Amniotic epithelial cell (primary cell): Measurements from ENCODE around the gene CNPY1.
A peak's percentile ranks its signal among the peaks of the same experiment; 100 is the strongest.
"Not testable (repeated sequence)": the region's sequence is repeated elsewhere in the genome, so short reads cannot be mapped to it uniquely, and the experiment has no call there.

ENCODE experiments used
- DNase-seq: peaks from one replicate; pipeline ENCODE4 v3.0.0-alpha.2; 2010; ENCODE audit warnings: low read depth

CNPY1 gene

DNA sequence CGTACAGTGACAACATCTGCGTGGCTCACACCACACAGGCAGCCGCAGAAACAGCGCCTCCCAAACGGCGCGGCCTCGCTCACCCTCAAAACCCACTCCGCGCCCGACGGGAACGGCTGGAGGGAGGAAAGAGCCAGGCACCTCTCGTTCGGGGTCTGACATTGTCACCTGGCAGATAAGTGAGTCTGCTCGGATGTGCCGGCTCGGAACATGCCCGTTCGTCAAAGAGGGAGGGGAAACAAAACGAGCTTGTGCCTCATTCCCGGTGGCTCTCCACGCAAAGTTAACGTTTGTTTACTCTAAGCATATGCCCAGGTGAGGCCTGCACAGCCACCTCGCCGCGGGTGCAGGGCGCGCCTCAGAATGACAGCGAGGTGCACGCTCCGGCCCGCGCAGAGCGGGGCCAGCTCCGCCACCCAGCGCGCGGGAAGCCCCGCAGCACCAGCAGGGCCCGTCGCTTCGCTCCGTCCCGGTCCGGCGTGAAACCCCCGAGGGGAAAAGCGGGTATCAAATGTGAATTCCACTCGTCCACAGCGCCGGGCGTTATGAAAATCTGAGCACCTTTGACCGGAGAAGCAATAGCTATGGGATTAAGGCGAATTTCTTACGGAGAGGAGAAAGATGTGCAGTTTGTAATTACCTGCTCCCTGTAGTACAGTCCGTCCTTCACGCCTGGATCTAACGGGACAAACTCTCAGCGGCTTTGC lies 13.1 kb downstream of the CNPY1 start:
- peak; percentile 0 for DNase-seq

DNA sequence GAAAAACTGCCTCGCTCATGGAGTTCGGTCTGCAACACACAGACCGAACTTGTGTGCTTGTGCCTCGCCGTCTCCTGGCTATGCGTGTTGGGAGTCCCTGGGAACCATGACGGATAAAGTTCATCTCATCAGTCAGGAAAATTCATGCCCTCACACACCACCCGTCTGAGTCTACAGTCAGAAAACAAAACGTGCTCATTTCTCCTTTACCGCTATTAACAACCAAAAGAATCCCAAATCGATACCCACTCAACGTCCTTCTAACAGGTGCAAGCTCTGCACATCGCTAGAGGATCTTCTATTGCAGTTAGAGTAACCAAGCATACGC lies 13.6 kb downstream of the CNPY1 start:
- no peak for DNase-seq

DNA sequence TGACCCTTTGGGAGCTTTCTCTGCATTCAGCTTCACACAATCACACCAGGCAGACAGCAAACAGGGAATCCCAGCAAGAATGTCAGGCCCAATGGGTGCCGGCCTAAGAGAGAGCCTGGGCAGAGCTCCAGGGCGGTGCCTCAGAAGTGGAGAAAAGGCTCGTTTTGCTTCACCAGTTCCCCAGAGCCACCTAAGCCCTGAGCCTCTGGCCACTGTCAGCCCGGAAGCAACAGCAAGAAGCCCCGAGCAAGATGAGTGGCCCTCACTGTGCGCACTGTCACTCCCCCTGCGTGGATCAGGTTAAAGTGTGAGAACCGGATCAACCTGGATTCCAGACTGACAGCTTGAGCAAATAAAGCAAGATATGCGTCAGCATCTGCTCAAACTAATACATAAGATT lies 14.7 kb downstream of the CNPY1 start:
- no peak for DNase-seq

DNA sequence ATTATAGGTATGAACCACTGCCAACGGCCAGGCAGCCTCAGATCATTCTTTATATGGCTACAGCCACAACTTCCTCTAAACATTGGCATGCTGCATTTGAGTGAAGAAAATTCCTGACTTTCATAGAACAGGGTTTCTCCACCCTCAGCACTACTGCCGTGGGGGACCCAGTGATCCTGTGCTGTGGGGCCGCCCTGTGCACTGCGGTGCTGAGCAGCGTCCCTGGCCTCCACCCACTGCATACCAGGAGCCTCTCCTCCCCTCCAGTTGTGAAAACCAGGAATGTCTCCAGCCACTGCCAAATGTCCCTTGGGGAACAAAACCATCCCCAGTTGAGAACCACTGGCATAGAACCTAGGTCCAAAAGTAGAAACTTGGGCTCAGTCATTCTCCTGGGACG lies 15.8 kb downstream of the CNPY1 start:
- DNase-seq: no peak

DNA sequence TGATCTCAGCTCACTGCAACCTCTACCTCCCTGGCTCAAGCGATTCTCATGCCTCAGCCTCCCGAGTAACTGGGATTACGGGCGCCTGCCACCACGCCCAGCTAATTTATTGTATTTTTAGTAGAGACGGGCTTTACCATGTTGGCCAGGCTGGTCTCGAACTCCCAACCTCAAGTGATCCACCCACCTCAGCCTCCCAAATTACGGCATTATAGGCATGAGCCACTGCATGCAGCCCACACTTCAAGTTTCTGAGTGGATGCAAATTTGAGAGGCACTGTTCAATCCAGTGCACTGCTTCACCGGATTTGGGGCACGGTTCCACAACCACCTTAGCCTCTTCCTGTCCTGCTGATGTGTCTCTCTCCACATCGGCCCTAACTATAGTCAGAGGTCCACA lies 16.5 kb downstream of the CNPY1 start:
- DNase-seq: no peak

DNA sequence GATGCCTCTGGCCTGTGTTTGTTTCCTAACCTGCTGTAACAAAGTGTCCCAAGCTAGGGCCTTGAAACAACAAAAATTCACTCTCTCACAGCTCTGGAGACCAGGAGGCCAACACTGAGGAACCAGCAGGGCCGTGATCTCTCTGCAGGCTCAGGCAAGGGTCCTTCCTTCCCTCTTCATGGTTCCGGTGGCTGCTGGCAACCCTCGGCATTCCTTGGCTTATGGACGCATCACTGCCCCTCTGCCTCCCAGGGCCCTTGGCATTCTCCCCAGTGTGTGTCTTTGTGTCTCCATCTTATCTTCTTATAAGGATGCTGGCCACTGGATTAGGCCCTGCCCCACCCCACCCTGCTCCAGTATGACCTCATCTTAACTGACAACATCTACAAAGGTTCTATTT lies 17.0 kb downstream of the CNPY1 start:
- DNase-seq: no peak

DNA sequence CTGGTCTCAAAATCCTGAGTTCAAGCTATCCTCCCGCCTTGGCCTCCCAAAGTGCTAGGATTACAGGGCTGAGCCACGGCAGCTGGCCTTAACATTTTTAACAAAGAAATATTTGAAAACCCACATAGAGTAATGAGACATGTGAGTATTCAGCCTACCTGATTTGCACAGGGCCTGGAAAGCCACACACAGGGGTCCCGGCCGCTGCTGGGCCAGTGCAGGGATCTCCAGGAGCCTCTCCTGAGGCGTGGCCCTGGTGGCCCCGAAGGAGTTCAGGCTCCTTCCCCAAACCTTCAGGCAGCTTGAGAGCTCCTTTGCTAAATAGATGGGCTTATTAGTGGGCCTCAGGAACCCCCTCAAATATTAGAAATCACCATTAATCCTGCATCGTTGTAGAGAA lies 18.7 kb downstream of the CNPY1 start:
- no peak for DNase-seq

DNA sequence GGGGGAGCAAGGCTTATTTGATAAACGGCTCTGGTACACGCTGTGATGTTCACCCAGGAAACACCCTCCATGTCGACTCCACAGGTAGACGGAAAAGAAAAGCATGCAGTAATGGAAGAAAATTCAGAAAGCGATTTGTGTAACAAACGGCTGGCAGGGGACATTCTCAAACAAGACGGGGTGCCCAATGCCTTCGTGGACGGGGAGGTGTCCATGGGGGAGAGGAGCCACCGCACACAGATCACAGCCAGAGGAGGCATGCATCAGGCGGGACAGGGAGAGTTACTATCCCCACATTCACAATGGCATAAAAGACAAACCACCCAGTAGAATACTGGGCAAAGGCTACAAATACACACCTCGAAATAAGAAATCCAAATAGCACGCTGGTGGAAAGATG lies 20.1 kb downstream of the CNPY1 start:
- no peak for DNase-seq

DNA sequence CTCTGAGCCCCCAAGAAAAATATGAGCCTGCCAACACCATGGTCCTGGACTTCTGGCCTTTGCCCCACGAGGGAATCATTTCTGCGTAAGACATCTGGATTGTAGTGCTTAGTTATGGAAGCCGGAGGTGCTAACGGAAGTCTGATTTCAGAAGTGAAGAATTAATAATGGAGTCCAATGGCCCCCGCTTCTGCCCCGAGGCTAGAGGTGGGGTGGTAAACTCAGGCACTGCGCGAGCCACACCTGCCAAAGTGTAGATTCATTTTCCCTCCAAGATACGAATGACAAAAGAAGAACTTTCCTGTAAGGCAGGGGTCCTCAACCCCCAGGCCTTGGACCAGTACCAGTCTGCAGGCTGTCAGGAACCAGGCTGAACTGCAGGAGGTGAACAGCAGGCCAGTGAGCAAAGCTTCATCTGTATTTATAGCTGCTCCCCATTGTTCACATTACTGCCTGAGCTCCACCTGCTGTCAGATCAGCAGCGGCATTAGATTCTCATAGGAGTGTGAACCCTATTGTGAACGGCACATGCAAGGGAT lies 22.3 kb downstream of the CNPY1 start:
- DNase-seq: no peak

DNA sequence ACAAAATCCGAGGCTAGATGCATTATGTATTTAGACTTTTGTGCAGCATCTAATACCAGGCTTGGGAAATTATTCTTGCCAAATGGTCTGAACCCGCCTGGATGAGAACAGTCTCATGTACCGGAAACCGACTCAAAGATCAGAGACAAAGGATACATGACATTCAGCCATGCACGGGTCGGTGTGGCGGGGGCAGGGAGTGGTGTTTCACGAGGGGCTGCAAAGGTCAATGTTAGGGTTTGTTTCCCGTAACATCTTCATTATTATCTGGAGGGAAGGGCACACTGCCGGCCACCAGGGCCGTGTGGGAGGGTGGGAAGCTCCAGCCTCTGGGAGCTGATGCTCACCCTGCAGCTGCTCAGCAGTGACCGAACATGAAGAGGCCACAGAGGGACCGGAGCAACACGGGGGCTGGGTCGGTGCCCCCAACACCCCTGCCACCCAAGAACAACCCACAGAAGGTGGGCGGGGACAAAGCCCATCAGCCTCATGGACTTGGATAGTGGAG lies 23.1 kb downstream of the CNPY1 start:
- no peak for DNase-seq

DNA sequence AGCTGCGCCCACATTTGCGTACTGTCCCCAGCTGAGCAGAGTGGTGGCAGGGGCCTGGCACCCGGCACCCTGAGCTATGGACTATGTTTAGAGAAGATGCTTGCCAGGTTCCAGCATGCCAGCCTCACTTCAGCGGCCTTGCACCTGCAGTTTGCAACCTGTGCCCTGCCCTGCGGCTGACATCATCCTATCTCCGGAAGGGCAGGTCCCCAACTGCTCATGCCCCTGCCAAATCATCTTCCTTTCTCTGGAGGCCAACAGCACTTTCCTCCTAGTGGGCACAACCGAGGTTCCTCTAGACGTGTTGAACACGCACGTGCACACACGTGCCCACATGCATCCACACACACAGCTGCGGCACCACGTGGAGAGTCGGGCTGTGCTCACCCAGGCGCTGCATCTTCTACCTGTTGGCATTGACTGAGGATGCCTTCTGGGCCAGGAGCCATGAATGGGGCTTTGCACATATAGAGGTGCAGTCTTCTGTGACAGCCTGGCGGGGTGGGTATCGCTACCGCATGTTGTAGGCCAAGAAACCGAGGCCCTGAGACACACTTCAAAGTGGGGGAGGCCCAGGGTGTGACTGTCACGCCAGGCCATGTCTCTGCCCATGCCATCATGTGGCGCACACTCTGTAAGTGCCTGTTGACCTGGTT lies 24.5 kb downstream of the CNPY1 start:
- no peak for DNase-seq

DNA sequence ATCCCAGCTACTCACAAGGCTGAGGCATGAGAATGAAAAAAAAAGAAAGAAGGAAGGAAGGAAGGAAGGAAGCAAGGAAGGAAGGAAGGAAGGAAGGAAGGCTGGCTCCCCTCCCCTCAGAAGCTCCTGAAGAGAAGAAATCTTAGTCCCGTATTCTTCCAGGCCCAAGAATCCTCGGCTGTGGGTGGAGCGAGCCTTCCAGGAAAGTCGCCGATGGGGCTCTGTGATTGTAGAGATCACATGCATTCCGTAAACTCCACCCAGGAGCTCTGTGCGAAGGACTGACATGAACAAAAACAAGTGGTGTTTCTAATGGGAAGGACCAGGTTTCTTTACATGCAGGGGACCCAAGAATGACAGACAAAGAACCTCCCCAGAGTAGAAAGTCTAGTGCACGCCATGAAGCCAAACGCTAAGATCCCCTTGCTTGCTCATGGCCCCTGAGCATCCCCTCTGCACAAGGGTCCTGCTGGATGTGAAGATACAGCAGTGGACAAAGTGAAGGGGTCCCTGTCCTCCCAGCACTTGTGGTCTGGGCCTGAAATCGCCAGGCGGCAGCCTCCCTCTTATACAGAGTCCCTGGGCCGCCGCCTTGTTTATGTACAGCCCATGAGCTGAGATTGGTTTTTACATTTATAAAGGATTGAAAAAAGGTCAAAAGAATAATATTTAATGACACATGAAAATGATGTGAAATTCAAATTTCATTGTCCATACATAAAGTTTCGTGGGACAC lies 25.2 kb downstream of the CNPY1 start:
- no peak for DNase-seq

DNA sequence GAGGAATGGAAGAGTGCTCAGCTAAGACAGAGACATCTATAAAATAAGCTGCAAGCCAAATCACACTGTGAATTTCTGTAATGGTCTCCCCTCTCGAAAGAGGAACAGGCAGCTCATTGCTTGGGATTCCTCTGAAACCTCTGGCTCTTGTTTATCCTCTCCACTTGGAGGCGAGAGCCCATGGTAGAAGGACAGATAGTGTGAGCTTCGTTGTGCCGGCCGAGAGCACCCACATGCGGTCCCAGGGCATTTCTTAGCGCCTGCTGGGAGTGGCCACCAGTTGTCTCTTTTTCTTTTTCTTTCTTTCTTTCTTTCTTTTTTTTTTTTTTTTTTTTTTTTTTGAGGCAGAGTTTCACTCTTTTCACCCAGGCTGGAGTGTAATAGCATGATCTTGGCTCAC lies 26.2 kb downstream of the CNPY1 start:
- DNase-seq: no peak

DNA sequence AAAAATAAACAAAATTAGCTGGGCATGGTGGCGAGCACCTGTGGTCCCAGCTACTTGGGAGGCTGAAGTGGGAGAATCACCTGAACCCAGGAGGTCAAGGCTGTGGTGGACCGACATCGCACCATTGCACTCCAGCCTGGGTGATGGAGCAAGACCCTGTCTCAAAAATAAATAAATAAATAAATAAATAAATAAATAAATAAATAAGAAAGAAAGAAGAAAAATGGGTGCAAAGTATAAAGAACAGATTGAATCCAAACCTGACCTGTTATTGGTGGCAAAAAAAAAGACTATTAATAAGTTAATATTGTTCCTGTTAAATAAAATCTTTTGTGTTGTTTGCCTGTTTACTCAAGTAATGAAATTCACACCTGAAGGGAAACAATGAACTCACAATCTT lies 27.0 kb downstream of the CNPY1 start:
- not testable (repeated sequence) for DNase-seq

DNA sequence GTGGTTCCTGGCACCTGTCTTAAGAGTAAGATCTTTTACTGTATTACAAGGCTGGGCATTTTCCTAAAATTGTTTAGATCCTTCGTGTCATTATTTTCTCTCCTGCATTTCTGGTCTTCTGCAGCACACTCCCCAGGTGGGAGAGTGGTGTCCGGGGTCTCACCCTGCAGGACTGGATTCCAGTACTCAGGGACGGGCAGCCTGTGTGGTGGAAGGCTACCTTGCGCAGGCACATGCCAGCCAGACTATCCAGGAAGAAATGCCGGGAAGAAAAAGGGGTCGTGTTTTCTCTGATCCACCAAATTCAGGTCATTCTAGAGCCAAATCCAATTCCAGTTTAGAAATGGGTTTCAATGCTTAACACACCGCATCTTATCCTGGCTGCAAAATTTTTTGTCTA lies 27.7 kb downstream of the CNPY1 start:
- DNase-seq: no peak

DNA sequence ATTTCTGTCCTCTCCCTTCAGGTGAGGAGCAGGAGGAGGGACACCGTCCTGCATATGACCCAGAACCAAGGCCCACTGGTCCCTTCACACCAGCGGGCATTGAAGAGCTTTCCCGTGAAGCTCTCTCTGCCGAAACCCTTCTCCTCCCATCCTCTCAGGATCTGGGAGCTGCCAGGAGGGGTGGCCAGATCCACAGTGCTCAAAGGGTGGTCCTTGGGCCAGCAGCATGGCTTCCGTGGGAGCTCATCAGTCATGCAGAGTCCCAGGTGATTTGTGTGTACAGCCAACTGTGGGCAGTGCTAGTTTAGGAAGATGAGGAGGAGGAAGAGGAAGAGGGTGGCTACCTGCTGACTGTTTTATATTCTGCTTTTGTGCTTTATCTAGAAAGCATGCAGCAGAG lies 28.4 kb downstream of the CNPY1 start:
- no peak for DNase-seq

DNA sequence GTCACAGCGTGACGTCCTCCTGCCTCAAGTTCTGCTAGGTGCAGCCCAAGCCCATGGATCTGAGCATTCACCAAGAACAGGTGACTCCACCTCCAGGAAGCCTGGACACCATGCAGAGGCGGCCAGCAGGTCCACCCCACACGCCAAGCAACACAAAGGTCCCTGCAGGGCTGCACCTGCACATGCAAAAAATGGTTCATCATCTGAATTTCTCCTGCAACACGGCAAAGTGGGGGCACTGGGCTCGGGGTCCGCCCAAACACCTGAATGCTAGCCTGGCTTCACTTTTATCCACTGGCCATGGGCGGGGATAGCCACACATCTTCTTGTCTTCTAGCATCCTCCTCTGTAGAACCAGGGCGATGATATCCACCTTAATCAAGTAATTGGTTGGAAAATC lies 28.9 kb downstream of the CNPY1 start:
- no peak for DNase-seq

DNA sequence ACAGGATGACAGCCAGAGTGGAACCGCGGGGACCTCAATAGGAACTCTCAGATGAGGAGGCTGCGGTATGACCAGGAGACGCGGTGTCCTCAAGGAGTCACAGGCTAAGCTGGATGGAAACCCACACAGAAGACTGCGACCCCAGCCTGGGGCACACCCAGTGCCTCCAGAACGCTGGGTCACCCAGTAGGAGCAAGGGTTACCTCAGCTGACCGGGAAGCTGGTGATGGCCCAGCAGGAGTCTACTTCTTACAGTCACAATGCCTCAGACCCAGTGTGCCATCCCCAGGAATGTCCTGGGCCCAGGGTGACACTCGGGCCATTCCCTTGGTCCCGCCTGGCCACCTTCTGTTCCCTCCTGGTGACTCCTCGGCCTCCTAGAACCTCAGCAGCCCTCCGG lies 29.9 kb downstream of the CNPY1 start:
- no peak for DNase-seq

DNA sequence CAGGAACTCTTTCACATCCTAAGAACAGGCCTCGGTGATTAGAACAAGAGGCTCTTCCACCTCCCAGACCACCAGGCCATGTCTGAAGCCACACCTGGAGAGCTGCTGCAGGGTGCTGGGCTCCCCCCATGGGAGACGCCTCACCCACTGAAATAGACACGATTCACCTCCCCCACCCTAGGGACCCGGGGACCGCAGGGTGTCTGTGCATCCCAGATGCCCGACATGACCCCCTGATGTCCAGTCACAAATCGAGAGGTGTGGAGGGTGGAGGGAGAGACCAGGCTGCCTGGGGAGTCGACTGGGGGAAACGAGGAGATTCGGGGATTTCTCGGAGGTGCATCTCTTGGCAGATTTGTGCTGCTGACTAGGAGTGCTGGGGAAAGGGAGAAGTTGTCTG lies 31.0 kb downstream of the CNPY1 start:
- no peak for DNase-seq

DNA sequence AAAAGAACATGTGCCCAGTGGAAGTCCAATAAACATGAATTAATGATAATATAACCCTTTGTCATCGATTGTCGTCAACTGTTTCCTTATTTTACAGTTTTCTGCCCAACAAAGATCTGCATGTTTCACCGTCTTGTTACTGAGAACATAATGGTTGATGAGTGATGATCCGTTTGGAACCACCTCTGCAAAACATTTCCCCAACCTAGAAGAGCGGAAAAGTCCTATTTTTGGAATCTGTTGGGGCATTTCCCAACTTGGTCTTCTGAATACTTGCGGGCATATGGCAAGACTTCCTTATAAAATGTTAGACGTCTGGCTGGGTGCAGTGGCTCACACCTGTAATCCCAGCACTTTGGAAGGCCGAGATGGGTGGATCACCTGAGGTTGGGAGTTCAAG lies 32.1 kb downstream of the CNPY1 start:
- DNase-seq: no peak

DNA sequence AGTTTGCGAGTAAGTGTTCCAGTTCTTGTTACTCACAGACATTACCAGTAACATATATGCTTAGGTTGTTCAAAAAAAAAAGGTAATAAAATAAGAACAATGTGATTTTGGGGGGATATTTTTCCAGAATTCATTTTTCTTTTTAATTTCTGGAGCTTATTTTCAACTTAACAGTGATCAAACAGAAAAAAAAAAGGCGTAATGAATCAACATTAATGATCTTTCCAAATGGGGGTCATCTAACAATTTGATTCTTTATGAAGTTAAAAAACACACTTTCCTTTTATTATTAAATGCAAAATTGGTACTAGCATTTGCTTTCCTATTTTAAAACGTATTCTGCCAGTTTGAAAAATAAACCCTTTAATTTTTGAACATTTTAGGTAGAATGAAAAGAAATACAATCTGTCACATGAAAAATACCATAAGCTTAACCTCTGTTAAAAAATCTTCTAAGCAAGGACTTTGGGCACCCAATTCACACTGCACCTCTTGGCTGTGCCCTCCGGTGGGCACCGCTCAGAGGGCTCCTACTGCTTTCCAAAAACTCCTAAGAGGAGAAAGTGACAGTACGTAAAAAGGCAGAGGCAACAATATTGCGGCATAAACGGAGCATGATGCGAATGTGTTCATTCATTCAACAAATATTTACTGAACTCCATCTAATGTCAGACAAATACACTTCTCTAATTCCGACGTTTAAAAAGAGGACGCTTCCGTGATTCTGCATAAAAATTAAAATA lies 32.6 kb downstream of the CNPY1 start:
- no peak for DNase-seq

DNA sequence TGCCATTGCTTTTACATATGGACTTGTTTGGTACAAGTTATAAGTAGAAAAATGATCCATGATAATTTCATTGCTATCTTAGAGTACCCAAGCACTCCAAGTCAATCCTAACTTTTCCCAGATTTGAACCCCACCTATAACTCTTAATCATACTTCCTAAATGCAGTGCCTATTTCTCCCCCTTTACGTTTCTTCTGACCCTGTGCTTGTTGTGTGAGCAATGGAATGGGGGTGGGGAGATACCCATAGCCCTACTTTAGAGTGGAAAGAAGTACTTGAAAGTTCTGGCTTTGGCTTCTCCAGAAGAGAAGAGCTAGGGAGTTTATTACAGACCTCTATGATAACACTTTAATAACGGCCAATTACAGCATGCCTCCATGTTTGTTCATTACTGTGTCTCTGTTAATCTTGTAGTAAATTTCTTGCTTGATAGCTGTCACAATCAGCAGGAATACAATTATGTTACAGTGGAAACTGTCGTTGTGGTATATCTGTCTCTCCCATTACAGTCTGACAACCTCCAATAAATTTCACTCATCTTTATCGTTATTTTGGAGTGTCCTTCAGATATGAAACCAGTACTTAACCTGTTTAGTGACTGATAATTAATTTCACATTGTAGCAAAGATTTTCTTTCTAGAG lies 34.0 kb downstream of the CNPY1 start:
- no peak for DNase-seq
